Breast epithelium (tissue), 4 donors: Measurements from ENCODE around the gene RGR. TPM values are rescaled to one million over a fixed set of nuclear protein-coding genes. Genes with fewer than 3 reads are reported as not detected.

Source experiments
- DNase-seq, 2 donors: peaks; one replicate each; pipeline ENCODE4 v3.0.0-alpha.2; 2019; ENCODE audit warnings: low spot score in 2 of 2
- H3K27ac ChIP-seq, 2 donors: fragments of 200-600 bp; sonication (generic) in 1 of 2; one replicate each; pipeline ENCODE4 v1.5.1; 2016 to 2019; ENCODE audit warnings: mild to moderate bottlenecking in 1 of 2
- H3K27me3 ChIP-seq, 2 donors: fragments of 200-600 bp; sonication (generic) in 1 of 2; one replicate each; pipeline versions ENCODE4 v1.5.1 to v1.6.0; 2017 to 2019; ENCODE audit warnings: control low read depth in 1 of 2, mild to moderate bottlenecking in 1 of 2
- H3K36me3 ChIP-seq: fragments of 200-600 bp; one replicate; pipeline ENCODE4 v1.5.1; 2019
- H3K4me1 ChIP-seq, 2 donors: fragments of 200-600 bp; sonication (generic); one replicate each; pipeline ENCODE4 v1.5.1; 2016 to 2019; ENCODE audit warnings: control low read depth in 1 of 2
- H3K4me3 ChIP-seq, 3 donors: fragments of 200-600 bp; sonication (generic); 1 replicate in 2 of 3; 2 replicates in 1 of 3; pipeline ENCODE4 v1.5.1; 2016 to 2019; ENCODE audit warnings: mild to moderate bottlenecking in 3 of 3, moderate library complexity in 2 of 3
- H3K9me3 ChIP-seq, 2 donors: fragments of 200-600 bp; sonication (generic) in 1 of 2; one replicate each; pipeline ENCODE4 v1.5.1; 2016 to 2019; ENCODE audit warnings: control low read depth in 1 of 2
- POLR2A ChIP-seq: fragments of 450-650 bp; IDR thresholded peaks from one replicate; pipeline ENCODE4 v1.6.1; 2016; ENCODE audit warnings: antibody characterized with exemption, mild to moderate bottlenecking, moderate library complexity
- POLR2AphosphoS5 ChIP-seq, 3 donors: sonication (generic); formaldehyde crosslinking; IDR thresholded peaks; one replicate each; pipeline ENCODE4 v1.6.1; 2017; ENCODE audit warnings: antibody characterized with exemption in 3 of 3
- intact Hi-C: fragments of 100-400 bp; cut with DNase I; formaldehyde crosslinking; loops from one replicate; pipeline ENCODE4 v1.15.1; 2023; ENCODE audit warnings: low total_unique reads
- total RNA-seq, 3 donors: library from RNA; depleted of rRNA; stranded (reverse); fragments of >200 nt; gene quantifications; one replicate each; pipeline ENCODE4 v1.1.0, GENCODE V29; 2016
- TF ChIP-seq, protein P1 (sequence below), 3 donors: fragments of 450-650 bp; IDR thresholded peaks; one replicate each; pipeline ENCODE4 v1.5.1; 2016 to 2017; ENCODE audit warnings: antibody characterized with exemption in 3 of 3, mild to moderate bottlenecking in 3 of 3, moderate library complexity in 3 of 3

RGR gene
- total RNA-seq, 3 donors from 2014 or later = 0.33 to 0.96 (median 0.59) TPM

DNA sequence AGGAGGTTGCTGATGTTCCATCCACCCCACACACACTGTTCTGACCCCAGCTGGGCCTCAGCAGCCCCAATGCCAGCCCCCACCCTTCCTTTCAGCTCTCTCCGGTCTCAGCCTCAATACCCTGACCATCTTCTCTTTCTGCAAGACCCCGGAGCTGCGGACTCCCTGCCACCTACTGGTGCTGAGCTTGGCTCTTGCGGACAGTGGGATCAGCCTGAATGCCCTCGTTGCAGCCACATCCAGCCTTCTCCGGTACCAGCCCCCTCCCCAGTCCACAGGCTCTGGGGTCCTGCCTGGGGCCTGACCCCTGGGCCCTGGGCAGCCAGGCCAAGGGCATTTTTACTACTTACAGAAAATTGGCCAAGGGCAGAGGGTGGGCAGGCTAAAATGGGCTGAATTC lies 2.6 kb downstream of the RGR start:
- no peak for DNase-seq
- Histone ChIP-seq H3K36me3 (no peaks in the 10 kb centered on the region), H3K4me3 (no peak overlapping the region), H3K9me3 (no peaks in the 10 kb centered on the region), H3K27me3 (no peaks in the 10 kb centered on the region), H3K27ac (no peak overlapping the region), H3K4me1 (no peaks in the 10 kb centered on the region)
- TF ChIP-seq, protein P1, sequence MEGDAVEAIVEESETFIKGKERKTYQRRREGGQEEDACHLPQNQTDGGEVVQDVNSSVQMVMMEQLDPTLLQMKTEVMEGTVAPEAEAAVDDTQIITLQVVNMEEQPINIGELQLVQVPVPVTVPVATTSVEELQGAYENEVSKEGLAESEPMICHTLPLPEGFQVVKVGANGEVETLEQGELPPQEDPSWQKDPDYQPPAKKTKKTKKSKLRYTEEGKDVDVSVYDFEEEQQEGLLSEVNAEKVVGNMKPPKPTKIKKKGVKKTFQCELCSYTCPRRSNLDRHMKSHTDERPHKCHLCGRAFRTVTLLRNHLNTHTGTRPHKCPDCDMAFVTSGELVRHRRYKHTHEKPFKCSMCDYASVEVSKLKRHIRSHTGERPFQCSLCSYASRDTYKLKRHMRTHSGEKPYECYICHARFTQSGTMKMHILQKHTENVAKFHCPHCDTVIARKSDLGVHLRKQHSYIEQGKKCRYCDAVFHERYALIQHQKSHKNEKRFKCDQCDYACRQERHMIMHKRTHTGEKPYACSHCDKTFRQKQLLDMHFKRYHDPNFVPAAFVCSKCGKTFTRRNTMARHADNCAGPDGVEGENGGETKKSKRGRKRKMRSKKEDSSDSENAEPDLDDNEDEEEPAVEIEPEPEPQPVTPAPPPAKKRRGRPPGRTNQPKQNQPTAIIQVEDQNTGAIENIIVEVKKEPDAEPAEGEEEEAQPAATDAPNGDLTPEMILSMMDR (IDR thresholded peaks at IDR 0.05) = no peak
- intact Hi-C loops = no loop called here

DNA sequence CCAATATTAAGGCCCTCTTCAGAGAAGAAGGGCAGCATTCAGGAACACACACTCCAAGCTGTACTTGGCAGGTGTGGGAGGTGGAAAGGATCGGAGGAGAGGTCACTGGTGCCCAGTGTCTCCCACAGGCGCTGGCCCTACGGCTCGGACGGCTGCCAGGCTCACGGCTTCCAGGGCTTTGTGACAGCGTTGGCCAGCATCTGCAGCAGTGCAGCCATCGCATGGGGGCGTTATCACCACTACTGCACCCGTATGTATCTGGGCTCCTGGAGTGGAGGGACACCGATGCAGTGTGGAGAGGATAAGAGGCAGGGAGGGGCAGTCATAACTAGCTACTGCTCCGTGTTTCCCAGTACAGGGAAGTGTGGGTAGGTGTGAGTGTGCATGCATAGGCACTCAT lies 3.9 kb downstream of the RGR start:
- H3K27ac ChIP-seq = no peak overlapping the region
- TF ChIP-seq POLR2A = no peak
- TF ChIP-seq, protein P1 (IDR thresholded peaks at IDR 0.05) = no peak
- no peak for TF ChIP-seq POLR2AphosphoS5 (IDR thresholded peaks at IDR 0.05)
- no peak for DNase-seq
- no peaks in the 10 kb centered on the region for H3K36me3 ChIP-seq
- H3K27me3 ChIP-seq = no peaks in the 10 kb centered on the region
- intact Hi-C loops = no loop called here
- H3K9me3 ChIP-seq = no peaks in the 10 kb centered on the region
- H3K4me1 ChIP-seq = no peaks in the 10 kb centered on the region
- H3K4me3 ChIP-seq = no peak overlapping the region

DNA sequence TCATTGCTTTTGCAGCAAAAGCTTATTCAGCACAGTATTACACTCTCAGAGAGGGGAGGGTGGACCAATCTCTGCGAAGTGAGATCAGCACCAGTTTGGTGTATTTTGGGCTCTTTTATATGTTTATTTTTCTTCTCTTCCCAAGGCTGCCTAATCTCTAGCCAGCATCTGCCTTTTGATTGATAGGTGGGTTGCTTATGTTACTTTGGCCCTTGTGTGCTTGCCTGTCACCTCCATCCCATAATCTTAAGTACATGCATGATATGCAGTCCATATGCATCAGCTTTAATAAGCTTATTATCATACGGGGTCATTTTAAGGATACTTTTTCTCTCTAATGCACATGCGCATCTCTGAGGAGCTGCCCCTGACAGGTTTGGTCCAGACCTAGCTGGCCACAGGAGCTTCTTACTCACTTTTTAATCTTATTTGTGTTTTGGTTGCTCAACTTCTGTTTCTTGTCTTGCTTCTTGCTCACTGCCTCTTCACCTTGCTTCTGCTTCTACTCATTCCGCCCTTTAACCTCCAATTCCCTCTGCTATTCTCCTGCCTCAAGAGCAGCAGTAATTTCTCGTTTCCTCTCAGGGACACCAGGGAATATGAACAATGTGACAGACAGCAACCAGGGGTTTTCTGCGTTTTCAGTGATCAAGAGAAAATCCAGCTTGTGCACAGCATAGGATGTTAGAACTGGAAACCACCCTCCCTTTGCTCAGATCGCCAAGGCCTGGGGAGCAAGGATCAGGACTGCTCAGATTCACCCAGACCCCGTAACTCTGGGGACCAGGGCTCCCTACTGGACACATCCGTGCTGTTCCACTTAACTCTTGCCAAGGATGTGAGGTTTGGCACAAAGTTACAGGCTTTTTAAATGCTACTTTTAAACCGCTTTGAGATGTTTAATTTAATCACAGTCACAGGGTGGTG lies 10.0 kb downstream of the RGR start:
- intact Hi-C loops = no loop called here
- Histone ChIP-seq H3K4me1 (no peaks in the 10 kb centered on the region), H3K36me3 (no peaks in the 10 kb centered on the region), H3K9me3 (no peaks in the 10 kb centered on the region), H3K27ac (no peak overlapping the region), H3K4me3 (no peak overlapping the region), H3K27me3 (no peaks in the 10 kb centered on the region)
- TF ChIP-seq POLR2A (no peak), POLR2AphosphoS5 (IDR thresholded peaks at IDR 0.05) (no peak)
- TF ChIP-seq, protein P1 (IDR thresholded peaks at IDR 0.05) = no peak
- DNase-seq = peak in 1 of 2 donors; percentile 20

DNA sequence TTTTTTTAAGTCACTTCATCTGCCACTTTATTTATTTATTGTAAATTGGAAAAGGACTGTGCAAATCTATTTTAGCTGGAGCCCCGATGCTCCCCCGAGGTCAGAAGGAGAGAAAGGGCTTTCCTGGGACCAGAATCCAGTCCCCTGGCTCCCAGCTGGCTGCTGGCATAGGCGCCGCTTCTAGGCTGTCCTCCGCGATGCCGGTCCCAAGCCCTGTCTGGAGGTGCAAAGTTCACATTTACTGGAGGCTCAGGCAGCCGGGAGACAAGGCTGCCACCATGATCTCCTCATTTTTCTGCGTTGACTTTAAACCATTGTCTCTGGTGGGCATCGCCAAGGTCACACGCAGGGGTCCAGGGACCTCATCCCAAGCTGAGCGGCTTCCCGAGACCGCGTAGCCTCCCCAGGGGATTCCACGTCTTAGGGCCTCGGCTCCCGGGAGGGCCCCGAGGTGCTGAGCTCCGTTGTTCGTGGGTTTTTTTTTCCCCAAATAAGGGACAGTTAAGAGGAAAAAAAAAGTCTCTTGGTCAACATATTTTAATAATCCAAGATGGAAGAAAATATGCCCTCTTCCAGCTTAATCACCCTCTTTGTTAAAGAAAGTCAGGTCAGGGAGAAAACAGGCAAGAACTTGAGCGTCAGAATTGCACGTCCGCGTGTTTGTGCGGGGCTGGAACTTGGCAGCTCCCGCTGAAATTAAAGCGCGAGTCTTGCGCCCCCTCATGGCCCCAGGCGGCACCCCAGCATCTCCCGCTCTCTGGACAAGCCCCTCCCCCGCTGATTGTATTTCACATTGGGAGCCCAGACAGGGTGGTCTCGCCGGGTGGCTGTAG lies 11.9 kb downstream of the RGR start:
- TF ChIP-seq, protein P1 (IDR thresholded peaks at IDR 0.05) = peak in 2 of 3 donors; percentile 25 to 26
- no peak for TF ChIP-seq POLR2A
- no peaks in the 10 kb centered on the region for H3K4me1 ChIP-seq
- H3K36me3 ChIP-seq = no peaks in the 10 kb centered on the region
- intact Hi-C loops = no loop called here
- peak in 1 of 2 donors; percentile 53 for DNase-seq
- no peak overlapping the region for H3K27ac ChIP-seq
- H3K9me3 ChIP-seq = no peaks in the 10 kb centered on the region
- H3K4me3 ChIP-seq = peak overlapping the region in 1 of 3 donors; percentile 19
- H3K27me3 ChIP-seq = no peaks in the 10 kb centered on the region
